ENCODE results near the gene ETV3.
A peak's percentile ranks its signal among the peaks of the same experiment; 100 is the strongest.

The ETV3 gene

GRCh38 chr1:157091668-157092273 is 46.4 kb downstream of the ETV3 start:
- no peak for DNase-seq (ENCODE audit: low read depth in 2 of 2)

GRCh38 chr1:157091186-157091585 is 47.0 kb downstream of the ETV3 start:
- no peak for DNase-seq (ENCODE audit: low read depth in 2 of 2)

GRCh38 chr1:157090771-157091170 is 47.4 kb downstream of the ETV3 start:
- no peak for DNase-seq (ENCODE audit: low read depth in 2 of 2)

- DNase-seq (ENCODE audit: low read depth in 2 of 2): peak; percentile 85 to 90
Observed at GRCh38 chr1:157090196-157090647, 48.0 kb downstream of the ETV3 start.

GRCh38 chr1:157089789-157090188 is 48.4 kb downstream of the ETV3 start:
- no peak for DNase-seq (ENCODE audit: low read depth in 2 of 2)

- no peak for DNase-seq (ENCODE audit: low read depth in 2 of 2)
Observed at GRCh38 chr1:157088607-157089006, 49.6 kb downstream of the ETV3 start.

- no peak for DNase-seq (ENCODE audit: low read depth in 2 of 2)
Observed at GRCh38 chr1:157087030-157087429, 51.2 kb downstream of the ETV3 start.

GRCh38 chr1:157086299-157086698 is 51.9 kb downstream of the ETV3 start:
- no peak for DNase-seq (ENCODE audit: low read depth in 2 of 2)

GRCh38 chr1:157085421-157085820 is 52.8 kb downstream of the ETV3 start:
- no peak for DNase-seq (ENCODE audit: low read depth in 2 of 2)

- no peak for DNase-seq (ENCODE audit: low read depth in 2 of 2)
Observed at GRCh38 chr1:157084720-157085119, 53.5 kb downstream of the ETV3 start.

- no peak for DNase-seq (ENCODE audit: low read depth in 2 of 2)
Observed at GRCh38 chr1:157081707-157082106, 56.5 kb downstream of the ETV3 start.

- no peak for DNase-seq (ENCODE audit: low read depth in 2 of 2)
Observed at GRCh38 chr1:157080714-157081113, 57.5 kb downstream of the ETV3 start.

- DNase-seq (ENCODE audit: low read depth in 2 of 2): no peak
Observed at GRCh38 chr1:157077394-157077793, 60.8 kb downstream of the ETV3 start.

GRCh38 chr1:157073944-157074685 is 64.1 kb downstream of the ETV3 start:
- DNase-seq (ENCODE audit: low read depth in 2 of 2): peak in 1 of 2 donors; percentile 16

Data from stimulated activated CD4-positive, alpha-beta T cell treated with anti-CD3 and anti-CD28 coated beads, Interleukin-1b, Interleukin-23, amount 100 ng/mL, for 4 hours (primary cell).